GM19455 (cell line): ENCODE measurements around the gene VIPR1.

Experiments
- ATAC-seq: cut with Tn5 transposase; IDR thresholded peaks from one replicate; pipeline ENCODE4 v1.9.1; 2021; ENCODE audit not compliant: unreplicated experiment

Gene VIPR1

DNA sequence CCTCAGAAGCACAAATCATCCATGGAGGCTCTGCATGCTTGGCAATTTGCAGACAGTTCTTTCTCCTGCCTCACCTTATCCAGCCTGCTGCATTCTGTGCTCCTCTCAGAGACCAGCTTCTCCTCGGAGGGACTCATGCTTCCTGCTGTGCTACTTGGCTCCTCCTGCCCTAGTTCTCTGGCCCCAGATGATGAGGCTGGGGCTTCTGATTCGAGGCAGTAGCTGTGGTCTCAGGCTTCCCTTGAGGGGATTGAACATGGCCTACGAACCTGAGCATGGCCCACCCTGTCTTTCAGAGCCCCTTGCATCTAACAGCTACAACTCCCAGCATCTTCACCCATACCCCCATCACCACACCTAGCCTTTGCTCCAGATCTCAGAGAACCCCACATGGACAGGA lies 6.7 kb downstream of the VIPR1 start:
- ATAC-seq = no peak

DNA sequence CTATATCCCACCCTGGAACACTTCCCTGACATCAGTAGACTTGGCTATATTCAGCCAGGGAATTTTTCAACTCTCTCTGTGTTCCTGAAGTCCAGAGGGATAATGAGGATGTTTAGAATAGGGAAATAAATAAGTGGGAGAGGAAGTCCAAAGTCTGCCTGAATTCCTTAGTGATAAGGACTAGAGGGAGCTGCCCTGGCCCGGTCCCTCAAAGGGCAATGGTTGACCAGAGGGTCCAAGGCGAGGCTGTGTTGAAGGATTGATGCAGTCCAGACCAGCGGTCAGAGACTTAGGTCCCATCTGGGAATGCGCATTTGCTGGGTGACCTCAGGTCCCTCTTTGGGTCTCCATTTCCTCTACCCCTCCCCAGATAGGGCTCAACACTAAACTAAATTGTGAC lies 7.9 kb downstream of the VIPR1 start:
- ATAC-seq = no peak

DNA sequence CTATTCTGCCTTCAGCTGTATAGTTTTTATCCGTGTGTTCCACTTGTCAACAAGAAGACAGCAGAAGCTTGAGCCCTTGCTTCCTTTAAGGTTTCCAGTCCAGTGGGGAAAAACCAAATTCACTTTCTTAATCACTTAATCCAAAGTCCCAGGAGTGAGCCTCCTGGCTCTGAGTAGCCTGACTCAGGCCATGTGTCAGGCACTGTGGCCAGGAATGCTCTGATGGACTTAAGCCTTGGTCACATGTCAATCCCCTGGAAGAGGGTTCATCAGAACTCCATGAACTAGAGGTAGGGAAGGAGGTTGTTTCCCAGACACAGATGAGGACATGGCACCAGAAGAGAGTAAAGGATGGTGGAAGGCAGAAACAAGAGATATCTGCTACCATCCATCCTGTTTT lies 8.8 kb downstream of the VIPR1 start:
- ATAC-seq = no peak

DNA sequence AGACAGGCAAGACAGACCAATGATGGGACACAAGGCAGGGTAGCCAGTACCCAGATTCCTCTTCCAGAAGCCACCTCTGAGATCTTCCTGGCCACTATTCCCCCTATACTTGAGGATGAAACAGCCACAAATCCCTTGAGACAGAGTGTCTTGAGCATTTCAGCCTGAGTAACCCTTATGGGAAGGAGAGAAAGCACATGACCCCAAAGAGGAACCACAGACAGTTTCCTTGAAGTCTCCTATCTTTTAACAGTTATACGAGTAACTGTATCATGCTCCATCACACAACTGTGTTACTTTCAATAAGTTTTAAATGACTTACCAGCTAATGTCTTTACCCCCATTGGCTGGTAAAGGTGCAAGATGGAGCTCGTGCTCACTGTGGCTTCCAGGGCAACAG lies 9.3 kb downstream of the VIPR1 start:
- ATAC-seq = no peak

DNA sequence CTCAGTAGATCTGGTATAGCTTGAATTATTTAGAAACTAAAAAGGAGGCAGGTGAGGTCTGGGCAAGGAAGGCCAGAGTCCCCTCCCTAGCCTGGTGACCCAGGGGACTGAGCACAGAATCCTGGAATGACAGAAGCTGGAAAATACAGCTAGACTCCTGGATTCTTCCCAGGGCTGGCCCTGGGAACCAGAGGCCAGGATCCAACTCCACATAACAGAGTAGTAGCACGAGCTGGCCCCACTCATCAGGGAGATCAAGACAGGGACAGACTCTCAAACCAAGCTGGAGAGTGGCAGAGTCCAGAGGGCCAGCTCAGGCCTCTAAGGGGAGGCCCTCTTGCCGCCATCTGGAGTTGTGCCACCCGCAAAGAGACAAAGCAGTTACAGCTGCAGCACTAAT lies 10.7 kb downstream of the VIPR1 start:
- ATAC-seq = no peak

DNA sequence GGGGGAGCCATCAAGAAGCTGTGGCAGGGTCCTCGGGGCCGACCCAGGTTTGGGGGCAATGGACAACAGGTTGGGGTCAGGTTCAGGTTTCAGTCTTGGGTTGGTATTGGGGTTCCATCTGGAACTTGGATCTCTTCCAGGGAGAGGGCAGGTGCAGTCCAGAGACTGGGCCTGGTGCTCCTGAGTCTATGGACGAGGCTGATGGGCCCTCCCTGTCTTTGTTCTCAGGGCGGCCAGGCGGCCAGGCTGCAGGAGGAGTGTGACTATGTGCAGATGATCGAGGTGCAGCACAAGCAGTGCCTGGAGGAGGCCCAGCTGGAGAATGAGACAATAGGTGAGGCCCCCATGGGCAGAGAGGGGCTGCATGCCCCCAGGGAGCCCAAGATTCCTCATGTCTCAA lies 11.1 kb downstream of the VIPR1 start:
- no peak for ATAC-seq

DNA sequence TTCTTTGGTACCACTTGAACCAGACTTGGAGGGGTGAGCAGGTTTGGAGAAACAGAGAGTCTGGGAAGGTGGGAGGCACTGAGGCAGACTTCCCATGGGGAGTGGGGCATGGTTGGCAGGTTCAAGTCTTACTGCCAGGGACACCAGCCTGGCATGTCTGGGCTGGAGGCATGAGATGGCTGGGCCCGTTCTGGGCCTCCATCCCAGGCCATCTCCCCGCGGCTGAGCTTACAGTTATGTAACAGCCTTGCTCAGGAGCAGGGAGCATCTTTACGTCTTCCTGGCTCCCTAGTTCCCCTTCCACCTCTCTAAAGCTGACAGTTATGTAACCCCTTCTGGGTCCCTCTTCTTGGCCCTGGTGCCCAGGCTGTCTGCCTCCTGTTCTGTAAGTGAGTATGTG lies 12.4 kb downstream of the VIPR1 start:
- no peak for ATAC-seq

DNA sequence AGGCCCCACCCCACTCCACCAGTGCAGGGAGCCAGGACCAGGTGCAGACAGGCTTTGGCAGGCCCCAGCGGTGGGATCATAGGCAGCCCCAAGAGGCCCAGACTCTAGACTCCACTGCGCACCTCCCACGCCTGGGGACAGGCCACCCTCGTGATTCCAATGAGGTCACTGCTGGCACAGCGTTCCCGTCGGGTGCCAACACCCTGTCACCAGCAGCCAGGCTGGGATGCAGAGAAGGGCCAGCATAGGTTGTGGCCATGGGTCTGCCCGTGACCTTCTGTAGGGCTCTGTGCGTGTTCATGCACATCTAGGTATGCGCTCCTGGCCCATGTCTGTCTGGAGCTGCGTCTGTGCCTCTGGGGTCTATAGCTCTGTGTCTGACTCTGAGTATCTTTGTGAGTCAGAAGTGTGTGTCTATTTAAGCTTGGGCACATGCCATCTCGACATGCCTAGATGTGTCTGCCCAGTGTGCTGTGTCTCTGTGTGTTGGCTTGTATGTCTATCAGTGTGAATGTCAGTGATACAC lies 13.0 kb downstream of the VIPR1 start:
- no peak for ATAC-seq

DNA sequence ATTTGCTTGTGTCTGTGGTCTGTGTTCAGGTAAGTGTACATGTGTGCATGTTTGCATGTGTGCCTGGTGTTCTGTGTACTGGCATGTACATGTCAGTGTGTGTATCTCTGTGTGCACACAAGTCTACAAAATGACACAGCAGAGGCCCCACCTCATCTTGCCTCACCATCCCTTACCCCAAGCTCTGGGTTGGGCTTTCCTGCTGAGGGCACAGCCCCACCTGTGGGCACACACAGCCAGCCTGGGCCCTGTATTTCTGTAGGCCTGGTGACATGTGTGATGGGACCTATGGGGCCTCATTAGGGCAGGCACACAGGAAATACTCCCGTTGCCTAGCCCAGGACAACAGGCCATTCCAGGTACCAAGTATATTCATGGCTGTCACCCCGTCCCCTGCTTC lies 13.5 kb downstream of the VIPR1 start:
- no peak for ATAC-seq

DNA sequence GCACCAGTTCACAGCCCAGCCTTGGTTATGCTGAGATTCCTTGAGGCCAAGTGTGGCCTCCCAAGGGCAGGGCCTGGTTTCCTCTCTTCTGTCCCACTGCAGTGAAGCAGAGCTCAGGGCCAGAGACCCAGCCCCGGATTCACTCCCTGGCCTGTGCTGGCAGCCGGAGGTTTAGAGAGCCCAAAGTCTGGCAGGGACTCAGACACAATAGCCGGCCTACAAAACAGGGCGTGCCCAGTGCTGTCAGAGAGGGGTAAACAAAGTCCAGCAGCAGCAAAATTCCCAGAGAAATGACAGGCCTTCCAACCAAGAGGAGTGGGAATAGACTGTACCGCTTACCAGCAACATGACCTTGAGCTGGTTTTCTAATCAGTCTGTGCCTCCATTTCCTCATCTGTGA lies 14.0 kb downstream of the VIPR1 start:
- ATAC-seq = no peak

DNA sequence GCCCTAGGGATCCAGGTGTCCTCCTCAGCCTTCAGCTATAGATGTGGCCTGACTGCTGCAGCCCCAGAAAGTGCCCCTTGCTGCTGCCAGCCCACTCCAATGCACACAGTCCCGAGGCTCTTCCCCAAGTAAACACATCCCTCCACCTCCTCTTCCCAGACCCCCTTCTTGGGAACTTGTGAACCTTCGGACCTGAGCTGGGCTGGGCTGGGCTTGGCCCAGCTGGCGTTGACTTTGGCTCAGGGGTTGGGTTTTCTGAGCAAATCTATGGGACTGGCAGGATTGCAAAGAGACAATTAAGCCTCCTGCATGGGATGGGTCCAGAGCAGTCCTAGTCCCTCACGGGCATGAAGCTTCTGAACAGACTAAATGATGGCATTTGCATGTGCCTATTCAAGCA lies 14.7 kb downstream of the VIPR1 start:
- no peak for ATAC-seq

DNA sequence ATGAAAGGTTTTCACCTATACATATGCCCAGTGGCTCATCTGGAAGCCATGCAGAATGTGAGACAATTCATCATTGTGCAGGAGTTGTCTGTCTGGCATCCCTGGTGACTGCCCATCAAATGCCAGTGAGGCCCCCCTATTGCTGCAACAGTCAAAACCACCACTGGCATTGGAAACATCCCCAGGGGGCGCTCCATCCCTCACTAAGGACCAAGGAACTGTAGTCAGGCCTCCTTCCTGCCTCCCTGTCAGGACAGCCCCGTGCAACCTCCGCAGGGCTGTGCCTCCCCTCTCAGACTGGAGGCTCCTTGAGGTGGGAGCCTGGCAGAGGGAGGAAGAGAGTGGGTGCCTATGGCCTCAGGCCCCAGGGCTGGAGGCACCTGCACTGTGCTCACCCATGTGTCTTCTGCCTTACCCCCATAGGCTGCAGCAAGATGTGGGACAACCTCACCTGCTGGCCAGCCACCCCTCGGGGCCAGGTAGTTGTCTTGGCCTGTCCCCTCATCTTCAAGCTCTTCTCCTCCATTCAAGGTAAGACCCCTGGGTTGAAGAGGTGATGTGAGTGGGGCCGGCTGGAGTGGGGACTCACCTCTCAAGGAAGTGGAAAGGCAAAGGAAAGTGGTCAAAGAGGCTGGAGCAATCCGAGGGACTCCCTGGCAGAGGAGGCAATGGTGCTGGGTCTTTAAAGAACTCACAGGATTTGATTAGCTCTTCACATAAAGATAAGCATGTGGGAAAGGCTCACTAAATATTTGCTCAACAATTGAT lies 16.5 kb downstream of the VIPR1 start:
- ATAC-seq = no peak

DNA sequence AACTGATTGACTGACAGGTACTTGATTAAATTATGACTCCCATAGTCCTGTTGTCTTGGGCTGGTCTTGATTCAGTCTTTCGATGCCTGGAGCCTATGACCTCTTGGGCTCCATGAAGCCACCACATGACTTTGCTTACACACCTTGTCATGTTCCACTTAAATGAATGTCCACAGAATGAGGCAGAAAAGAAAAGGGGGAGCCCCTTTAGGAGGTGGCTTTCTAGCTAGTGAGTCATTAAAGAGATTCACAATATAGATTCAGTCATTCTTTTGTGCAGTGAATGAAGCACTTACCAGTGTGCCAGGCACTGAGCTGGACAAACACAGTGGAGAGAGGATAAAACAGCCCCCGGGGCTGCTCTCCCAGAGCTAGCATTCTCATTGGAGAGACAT lies 17.1 kb downstream of the VIPR1 start:
- ATAC-seq = no peak

DNA sequence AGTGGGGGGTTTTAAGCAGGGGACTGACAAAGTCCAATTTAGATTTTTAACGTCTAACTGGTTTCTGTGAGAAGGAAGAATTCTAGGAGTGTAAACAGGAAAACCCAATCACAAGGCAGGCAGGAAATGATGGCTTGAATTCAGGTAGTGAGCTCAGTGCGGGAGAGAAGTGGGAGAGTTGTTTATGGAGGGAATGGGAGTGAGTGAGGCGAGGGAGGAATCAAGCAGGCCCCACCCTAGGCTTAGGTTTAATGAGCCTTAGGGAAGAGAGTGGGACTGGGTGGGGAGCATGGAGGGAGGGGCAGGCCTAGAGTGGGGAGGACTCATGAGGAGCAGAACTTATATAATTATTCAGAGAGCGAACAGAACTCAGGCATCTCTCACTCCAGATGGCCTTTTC lies 17.9 kb downstream of the VIPR1 start:
- no peak for ATAC-seq

DNA sequence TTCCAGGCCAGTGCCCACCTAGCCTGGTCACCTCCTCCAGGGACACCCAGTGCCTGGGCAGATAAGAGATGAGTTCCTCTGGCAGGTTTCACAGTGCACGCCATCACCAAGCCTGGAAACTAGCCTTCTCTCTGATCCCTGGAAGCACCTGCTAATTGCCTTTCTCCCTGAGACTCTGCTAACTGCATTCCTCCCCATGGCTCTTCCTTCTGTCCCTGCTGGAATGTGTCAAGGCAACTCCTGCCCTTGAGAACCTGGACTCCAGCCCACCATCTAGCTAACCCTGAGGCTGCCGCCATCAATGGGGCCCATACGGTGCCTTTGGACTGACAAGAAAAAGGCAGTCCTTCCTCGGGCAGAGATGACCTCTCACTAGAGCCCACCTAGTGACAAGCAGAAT lies 18.5 kb downstream of the VIPR1 start:
- no peak for ATAC-seq

DNA sequence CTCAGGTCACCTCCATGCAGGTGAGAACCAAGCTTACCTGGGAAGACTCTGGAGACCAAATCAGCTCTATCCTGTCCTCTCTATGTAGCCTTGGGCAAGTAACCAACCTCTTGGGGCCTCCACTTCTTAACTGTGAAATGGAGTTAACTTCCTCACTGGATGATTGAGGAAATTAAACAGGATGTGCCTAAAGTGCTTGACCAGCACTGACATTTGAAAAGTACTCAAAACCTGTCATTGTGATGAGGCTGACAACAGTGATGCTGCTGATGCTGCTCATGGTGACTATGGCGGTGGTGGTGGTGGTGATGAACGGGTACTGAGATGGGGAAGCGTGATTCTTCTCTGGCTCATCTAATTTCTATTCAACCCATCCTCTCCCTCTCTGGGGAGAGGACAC lies 22.3 kb downstream of the VIPR1 start:
- ATAC-seq = no peak

DNA sequence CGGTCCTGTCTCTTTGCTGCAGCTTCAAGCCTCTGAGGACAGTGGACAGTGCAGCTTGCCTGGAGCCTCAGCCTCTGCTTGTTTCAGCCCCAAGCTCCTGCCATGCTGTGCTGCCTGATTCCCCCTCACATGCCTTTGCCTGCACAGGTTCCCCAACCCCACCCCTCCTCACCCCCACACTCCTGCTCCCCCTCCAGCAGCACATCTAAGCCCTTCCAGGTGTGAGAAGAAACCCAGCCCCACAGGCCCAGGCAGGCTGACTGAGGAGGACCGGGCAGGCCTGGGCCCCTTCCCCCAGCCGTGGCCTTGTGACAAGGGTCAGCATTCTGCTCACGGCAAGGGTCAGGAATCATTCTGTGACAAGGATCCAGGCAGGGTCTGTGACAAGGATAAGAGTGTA lies 22.8 kb downstream of the VIPR1 start:
- ATAC-seq = no peak

DNA sequence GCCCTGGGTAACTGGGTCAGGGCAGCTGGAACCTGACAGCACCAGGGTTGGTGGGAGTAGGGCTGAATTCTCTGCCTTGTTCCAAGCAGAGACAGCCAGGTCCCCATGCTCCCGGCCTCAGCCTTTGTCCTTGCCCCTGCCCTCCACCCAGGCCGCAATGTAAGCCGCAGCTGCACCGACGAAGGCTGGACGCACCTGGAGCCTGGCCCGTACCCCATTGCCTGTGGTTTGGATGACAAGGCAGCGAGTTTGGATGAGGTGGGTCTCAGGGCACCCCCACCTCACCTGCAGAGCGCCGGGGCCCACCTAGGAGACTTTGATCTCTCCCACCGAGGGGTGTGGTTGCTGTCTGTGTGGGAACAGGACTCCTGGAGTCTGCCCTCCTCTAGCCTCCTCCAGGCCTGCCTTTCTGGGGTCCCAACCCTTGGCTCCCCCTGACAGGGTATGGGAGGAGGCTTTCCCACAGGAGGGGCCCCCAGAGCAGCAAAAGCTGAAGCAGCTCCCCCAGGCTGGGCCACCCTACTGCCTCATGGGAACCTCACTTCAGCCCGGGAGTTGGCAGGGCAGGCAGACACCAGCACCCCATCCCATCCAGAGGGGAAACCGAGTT lies 23.4 kb downstream of the VIPR1 start:
- ATAC-seq = no peak

DNA sequence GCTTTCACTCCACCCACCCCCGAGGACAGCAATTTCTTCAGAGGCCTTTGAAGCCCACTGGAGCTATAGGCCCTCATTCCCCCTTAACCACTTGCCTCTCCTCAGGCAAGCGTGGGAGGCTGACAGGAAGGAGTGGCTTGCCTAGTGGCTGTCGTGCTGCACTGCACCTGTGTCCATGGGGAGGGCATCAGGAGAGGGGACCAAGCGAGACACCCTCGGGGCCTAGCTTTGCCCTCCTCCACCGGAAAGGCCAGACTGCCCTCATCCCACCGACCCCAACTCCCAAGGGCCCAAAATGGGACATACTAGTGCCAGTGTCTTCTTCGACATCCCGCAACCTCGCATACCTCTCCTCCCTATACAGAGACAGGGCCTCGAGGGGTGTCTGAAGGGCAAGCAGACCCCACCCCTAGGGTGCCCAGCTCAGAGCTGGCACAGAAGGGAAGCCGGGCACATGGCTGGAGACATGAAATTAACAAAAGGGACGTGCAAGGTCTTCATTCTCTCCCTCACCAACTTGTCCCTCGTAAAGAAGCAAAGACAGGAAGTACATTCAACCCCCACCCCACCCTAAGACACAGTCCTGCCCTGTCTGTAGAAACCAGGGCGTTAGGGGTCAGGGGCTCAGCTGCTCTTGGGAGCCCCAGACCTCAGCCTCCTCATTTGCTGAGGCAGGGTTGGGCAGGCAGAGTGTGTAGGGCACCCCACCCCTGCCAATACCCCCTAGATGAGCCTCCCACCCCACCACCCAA lies 24.3 kb downstream of the VIPR1 start:
- ATAC-seq = no peak

DNA sequence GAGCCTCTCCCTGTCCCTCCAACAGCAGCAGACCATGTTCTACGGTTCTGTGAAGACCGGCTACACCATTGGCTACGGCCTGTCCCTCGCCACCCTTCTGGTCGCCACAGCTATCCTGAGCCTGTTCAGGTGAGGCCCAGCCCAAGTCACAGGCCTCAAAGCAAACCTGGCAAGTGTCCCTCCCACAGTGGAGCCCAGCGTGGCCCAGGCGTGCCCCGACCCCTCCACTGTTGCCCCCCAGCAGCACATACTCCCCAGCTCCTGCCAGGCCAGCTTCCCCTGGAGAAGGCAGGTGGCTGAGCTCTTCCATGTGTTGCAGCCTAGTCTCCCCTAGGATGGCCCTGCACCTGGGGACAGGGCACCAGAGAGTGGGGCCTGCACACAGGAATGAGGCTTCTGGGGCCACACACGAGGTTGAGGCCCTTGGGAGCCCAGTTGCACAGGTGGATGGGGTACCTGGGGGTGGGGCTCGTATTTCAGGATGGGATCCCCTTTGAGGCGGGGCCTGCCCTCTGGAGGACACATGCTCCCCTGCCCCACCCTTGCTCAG lies 25.0 kb downstream of the VIPR1 start:
- no peak for ATAC-seq

DNA sequence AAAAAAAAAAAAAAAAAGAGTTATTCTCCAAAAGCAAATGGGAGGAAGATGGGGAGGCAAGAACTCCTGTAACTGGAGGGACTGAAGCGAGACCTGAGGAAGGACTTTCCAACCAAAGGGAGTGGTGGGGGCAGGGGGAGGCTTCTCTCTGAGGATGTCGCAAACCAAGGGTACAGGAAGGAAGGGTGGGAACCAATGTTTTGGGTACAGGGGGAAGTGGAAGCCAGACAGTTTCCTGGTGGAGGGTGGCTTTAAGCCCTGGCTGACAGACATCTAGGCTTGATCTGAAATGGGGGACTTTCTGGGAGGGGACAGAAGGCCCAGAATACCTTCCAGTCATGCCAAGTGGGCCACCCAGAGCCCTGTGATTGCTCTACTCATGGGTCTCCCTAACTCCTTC lies 27.0 kb downstream of the VIPR1 start:
- ATAC-seq = no peak

DNA sequence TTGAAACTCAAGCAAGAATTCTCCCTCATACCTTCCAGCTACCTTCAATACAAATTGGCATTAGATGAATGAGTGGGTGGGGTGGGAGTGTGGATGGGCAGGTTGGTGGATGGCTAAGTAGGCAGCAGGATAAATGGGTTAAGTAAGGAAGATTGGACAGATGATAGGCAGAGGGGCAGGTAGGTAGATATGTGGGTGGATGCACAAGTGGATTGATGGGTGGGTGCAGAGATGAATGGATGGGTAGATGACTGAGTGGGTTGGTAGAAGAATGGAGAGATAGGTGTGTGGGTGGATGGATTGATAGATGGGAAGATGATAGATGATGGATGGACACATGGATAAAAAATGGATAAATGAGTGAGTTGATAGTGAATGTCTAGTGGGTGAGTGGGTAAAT lies 27.6 kb downstream of the VIPR1 start:
- no peak for ATAC-seq
